ENCODE results near the gene CGB2. TPM values are rescaled to one million over a fixed set of nuclear protein-coding genes. Genes with fewer than 3 reads are reported as not detected.

CGB2 gene
- polyA plus RNA-seq, 6 donors from 2014 or later: not detected

GRCh38 chr19:48993175-48994034 lies 38.3 kb upstream of the CGB2 start, which contains the start of the genes GYS1 and RUVBL2:
Gene GYS1 (minus strand): TSS chr19:48993309. CDS start chr19:48993112, 197 bp downstream.
Gene RUVBL2 (plus strand): TSS chr19:48993887. CDS start chr19:48993912, 25 bp downstream.
- H3K9me3 Mint-ChIP-seq: peaks cover 0 to 2% (median 0%) of the 10 kb centered on the region in 7 donors
- peaks cover 6 to 9% of the 10 kb centered on the region in 2 donors for H3K36me3 Mint-ChIP-seq
- peak; percentile 99 for DNase-seq
- peak; percentile 89 to 90 for ATAC-seq (ENCODE audit: low read depth in 2 of 2)
- H3K27ac Mint-ChIP-seq: peak within 1 kb of the TSS; percentile 93 to 99 (median 98)
- H3K27me3 Mint-ChIP-seq: no peaks in the 10 kb centered on the region
- peaks cover 39 to 49% (median 46%) of the 10 kb centered on the region in 3 donors for H3K4me1 Mint-ChIP-seq
- peak within 1 kb of the TSS; percentile 89 to 100 (median 96) for H3K4me3 Mint-ChIP-seq

GRCh38 chr19:48994035-48994386 lies 37.7 kb upstream of the CGB2 start:
- no peak for ATAC-seq (ENCODE audit: low read depth in 2 of 2)
- peaks cover 0 to 3% of the 10 kb centered on the region in 2 donors for H3K36me3 Mint-ChIP-seq
- H3K4me1 Mint-ChIP-seq: peaks cover 39 to 49% (median 47%) of the 10 kb centered on the region in 3 donors
- no peak for DNase-seq
- peak overlapping the region; percentile 89 to 100 (median 96) for H3K4me3 Mint-ChIP-seq
- H3K27ac Mint-ChIP-seq: peak overlapping the region; percentile 93 to 99 (median 98)
- H3K27me3 Mint-ChIP-seq: no peaks in the 10 kb centered on the region
- peaks cover 0 to 2% (median 0%) of the 10 kb centered on the region in 7 donors for H3K9me3 Mint-ChIP-seq

GRCh38 chr19:48997972-48998371 lies 33.7 kb upstream of the CGB2 start:
- ATAC-seq (ENCODE audit: low read depth in 2 of 2) (no peak), DNase-seq (no peak)
- H3K27ac Mint-ChIP-seq: peak overlapping the region in 1 of 6 donors; percentile 21
- H3K36me3 Mint-ChIP-seq: no peaks in the 10 kb centered on the region
- H3K4me1 Mint-ChIP-seq: peaks cover 25 to 43% (median 28%) of the 10 kb centered on the region in 3 donors
- peaks cover 0 to 2% (median 0%) of the 10 kb centered on the region in 7 donors for H3K9me3 Mint-ChIP-seq
- no peaks in the 10 kb centered on the region for H3K27me3 Mint-ChIP-seq
- peak overlapping the region in 2 of 8 donors; percentile 15 to 40 for H3K4me3 Mint-ChIP-seq

DNA sequence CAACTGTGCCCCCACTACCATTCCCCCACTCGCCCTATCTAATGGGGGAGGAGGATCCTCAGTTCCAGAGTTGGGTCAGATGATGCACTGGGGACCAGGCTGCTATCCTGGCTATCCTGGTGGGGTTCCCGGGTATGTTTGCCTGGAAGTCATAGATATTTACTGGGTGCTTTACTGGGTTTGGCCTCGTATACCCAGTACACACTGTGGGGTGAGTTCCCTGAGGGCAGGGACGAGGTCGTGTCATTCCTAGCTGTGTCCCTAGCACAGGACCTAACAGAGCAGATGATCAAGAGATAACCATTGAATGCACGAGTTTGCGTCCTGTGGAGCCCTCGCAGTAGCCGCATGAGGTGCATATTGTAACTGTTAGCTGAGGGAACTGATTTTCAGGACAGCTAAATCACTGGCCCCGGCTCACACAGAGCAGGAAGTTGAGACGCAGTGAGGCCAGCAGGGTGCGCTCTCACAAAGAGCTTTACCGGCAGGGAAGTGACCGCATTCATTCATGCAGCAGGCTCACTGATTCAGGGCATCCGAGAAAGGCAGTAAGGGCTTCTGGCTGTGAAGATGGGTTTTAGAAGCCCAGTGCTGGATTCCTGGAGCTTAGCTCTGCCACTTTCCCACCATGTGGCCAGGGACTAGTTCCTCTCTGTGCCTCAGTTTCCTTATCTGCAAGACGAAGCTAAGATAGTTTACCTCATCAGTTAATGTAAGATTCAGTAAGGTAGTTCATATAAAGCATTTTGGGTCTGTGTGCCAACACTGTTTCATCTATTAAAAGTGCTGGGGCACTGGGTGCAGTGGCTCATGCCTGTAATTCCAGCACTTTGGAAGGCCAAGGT lies 32.0 kb upstream of the CGB2 start:
- DNase-seq (peak; percentile 36), ATAC-seq (ENCODE audit: low read depth in 2 of 2) (peak; percentile 78 to 79)
- Mint-ChIP-seq H3K4me1 (peaks cover 17 to 31% (median 18%) of the 10 kb centered on the region in 3 donors), H3K27me3 (no peaks in the 10 kb centered on the region), H3K9me3 (no peaks in the 10 kb centered on the region), H3K36me3 (peaks cover 0 to 6% of the 10 kb centered on the region in 2 donors), H3K4me3 (peak overlapping the region in 2 of 8 donors; percentile 50 to 68), H3K27ac (peak overlapping the region in 1 of 6 donors; percentile 41)

GRCh38 chr19:49004133-49004532 lies 27.6 kb upstream of the CGB2 start:
- H3K36me3 Mint-ChIP-seq: peaks cover 0 to 6% of the 10 kb centered on the region in 2 donors
- no peaks in the 10 kb centered on the region for H3K27me3 Mint-ChIP-seq
- ATAC-seq (ENCODE audit: low read depth in 2 of 2) (no peak), DNase-seq (no peak)
- H3K27ac Mint-ChIP-seq: no peak overlapping the region
- peaks cover 0 to 7% (median 6%) of the 10 kb centered on the region in 3 donors for H3K4me1 Mint-ChIP-seq
- H3K4me3 Mint-ChIP-seq: no peak overlapping the region
- H3K9me3 Mint-ChIP-seq: no peaks in the 10 kb centered on the region

- ATAC-seq (ENCODE audit: low read depth in 2 of 2): no peak
- Mint-ChIP-seq H3K27ac (no peak overlapping the region), H3K4me1 (no peaks in the 10 kb centered on the region), H3K36me3 (peaks cover 0 to 6% of the 10 kb centered on the region in 2 donors), H3K27me3 (no peaks in the 10 kb centered on the region), H3K4me3 (no peak overlapping the region), H3K9me3 (no peaks in the 10 kb centered on the region)
- no peak for DNase-seq
Measured at GRCh38 chr19:49004964-49005614, 26.6 kb upstream of the CGB2 start.

DNA sequence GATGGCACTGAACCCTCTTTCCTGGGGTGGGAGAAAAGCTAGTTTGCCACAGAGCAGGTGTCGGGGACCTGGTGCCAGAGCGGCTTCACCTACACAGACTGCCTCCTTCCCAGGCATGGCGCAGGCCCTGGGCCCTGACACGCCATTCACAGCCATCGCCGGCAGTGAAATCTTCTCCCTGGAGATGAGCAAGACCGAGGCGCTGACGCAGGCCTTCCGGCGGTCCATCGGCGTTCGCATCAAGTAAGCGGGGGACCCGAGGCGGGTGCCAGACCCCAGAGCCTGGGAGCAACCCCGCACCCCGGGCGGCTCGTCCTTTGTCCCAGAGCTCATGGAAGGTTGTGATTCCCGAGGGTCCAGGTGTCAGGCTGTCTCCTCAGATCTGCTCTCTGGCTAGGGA lies 24.8 kb upstream of the CGB2 start:
- Mint-ChIP-seq H3K9me3 (no peaks in the 10 kb centered on the region), H3K27ac (no peak overlapping the region), H3K36me3 (peaks cover 6 to 9% of the 10 kb centered on the region in 2 donors), H3K27me3 (no peaks in the 10 kb centered on the region), H3K4me3 (no peak overlapping the region), H3K4me1 (peaks cover 0 to 4% (median 0%) of the 10 kb centered on the region in 3 donors)
- ATAC-seq (ENCODE audit: low read depth in 2 of 2) (no peak), DNase-seq (no peak)

DNA sequence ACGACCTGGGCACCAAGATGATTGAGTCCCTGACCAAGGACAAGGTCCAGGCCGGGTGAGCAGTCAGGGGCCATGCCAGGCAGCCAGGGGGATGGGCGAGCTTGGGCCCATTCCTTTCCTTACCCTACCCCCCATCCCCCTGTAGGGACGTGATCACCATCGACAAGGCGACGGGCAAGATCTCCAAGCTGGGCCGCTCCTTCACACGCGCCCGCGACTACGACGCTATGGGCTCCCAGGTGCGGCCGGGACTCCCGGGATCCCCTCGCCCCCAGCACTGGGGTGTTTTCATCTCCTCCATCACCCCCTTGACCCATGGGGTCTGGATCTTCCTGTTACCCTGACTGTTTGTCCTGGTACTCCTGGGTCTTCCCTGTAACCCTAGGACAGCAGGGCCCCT lies 21.9 kb upstream of the CGB2 start:
- Mint-ChIP-seq H3K4me3 (no peak overlapping the region), H3K9me3 (no peaks in the 10 kb centered on the region), H3K27ac (no peak overlapping the region), H3K27me3 (no peaks in the 10 kb centered on the region), H3K36me3 (peaks cover 0 to 9% of the 10 kb centered on the region in 2 donors), H3K4me1 (peaks cover 0 to 4% (median 0%) of the 10 kb centered on the region in 3 donors)
- ATAC-seq (ENCODE audit: low read depth in 2 of 2): no peak
- no peak for DNase-seq

GRCh38 chr19:49010453-49010852 lies 21.2 kb upstream of the CGB2 start:
- no peak overlapping the region for H3K4me3 Mint-ChIP-seq
- no peaks in the 10 kb centered on the region for H3K9me3 Mint-ChIP-seq
- no peak for ATAC-seq (ENCODE audit: low read depth in 2 of 2)
- peaks cover 0 to 9% of the 10 kb centered on the region in 2 donors for H3K36me3 Mint-ChIP-seq
- no peak for DNase-seq
- no peaks in the 10 kb centered on the region for H3K27me3 Mint-ChIP-seq
- peaks cover 0 to 4% (median 0%) of the 10 kb centered on the region in 3 donors for H3K4me1 Mint-ChIP-seq
- H3K27ac Mint-ChIP-seq: no peak overlapping the region

DNA sequence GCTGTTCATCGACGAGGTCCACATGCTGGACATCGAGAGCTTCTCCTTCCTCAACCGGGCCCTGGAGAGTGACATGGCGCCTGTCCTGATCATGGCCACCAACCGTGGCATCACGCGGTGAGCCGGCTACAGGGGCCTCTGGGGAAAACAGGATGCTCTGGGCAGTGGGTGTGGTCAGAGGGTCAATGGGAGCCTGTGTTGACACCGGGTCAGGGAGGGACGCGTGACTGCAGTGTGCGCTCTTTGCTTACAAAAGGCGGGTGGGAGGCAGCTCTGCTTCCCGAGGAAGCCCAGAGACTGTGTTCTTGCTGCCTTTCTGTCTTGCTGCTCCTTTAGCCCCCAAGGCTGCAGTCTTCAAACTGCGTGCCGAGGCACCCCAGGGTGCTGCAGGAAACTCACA lies 20.5 kb upstream of the CGB2 start:
- no peaks in the 10 kb centered on the region for H3K9me3 Mint-ChIP-seq
- H3K27me3 Mint-ChIP-seq: no peaks in the 10 kb centered on the region
- no peak overlapping the region for H3K27ac Mint-ChIP-seq
- H3K4me3 Mint-ChIP-seq: no peak overlapping the region
- H3K4me1 Mint-ChIP-seq: peaks cover 0 to 4% (median 0%) of the 10 kb centered on the region in 3 donors
- ATAC-seq (ENCODE audit: low read depth in 2 of 2) (no peak), DNase-seq (no peak)
- peaks cover 0 to 9% of the 10 kb centered on the region in 2 donors for H3K36me3 Mint-ChIP-seq

GRCh38 chr19:49014123-49014869 lies 17.4 kb upstream of the CGB2 start:
- H3K9me3 Mint-ChIP-seq: no peaks in the 10 kb centered on the region
- peaks cover 0 to 5% (median 0%) of the 10 kb centered on the region in 3 donors for H3K27me3 Mint-ChIP-seq
- H3K36me3 Mint-ChIP-seq: peaks cover 0 to 9% of the 10 kb centered on the region in 2 donors
- peak overlapping the region in 2 of 8 donors; percentile 30 to 76 for H3K4me3 Mint-ChIP-seq
- ATAC-seq (ENCODE audit: low read depth in 2 of 2): no peak
- peaks cover 8 to 16% (median 8%) of the 10 kb centered on the region in 3 donors for H3K4me1 Mint-ChIP-seq
- no peak for DNase-seq
- no peak overlapping the region for H3K27ac Mint-ChIP-seq

DNA sequence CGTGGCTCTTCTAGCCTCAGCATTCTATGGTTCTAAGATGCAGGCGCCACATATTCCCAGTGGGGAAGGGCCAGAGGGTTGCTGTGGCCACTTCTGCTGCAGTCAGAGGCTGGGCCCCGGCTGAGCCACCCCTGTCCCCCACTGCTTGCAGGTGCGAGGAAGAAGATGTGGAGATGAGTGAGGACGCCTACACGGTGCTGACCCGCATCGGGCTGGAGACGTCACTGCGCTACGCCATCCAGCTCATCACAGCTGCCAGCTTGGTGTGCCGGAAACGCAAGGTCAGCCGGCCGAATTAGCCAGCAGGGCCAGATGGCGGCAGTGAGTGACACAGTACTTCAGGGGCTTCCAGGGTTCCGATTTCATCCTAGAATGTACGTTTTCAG lies 16.8 kb upstream of the CGB2 start:
- Mint-ChIP-seq H3K4me3 (peak overlapping the region in 2 of 8 donors; percentile 15 to 62), H3K36me3 (peaks cover 0 to 9% of the 10 kb centered on the region in 2 donors), H3K27ac (peak overlapping the region in 1 of 6 donors; percentile 47)

More for the DNA sequence above, 16.8 kb upstream of the CGB2 start:
- peaks cover 0 to 8% (median 0%) of the 10 kb centered on the region in 3 donors for H3K27me3 Mint-ChIP-seq
- DNase-seq (no peak), ATAC-seq (ENCODE audit: low read depth in 2 of 2) (no peak)
- no peaks in the 10 kb centered on the region for H3K9me3 Mint-ChIP-seq
- H3K4me1 Mint-ChIP-seq: peaks cover 12 to 19% (median 12%) of the 10 kb centered on the region in 3 donors

All from naive B cell (primary cell).